ENCODE results near the gene NHEJ1. TPM values are rescaled to one million over a fixed set of nuclear protein-coding genes. Genes with fewer than 3 reads are reported as not detected.
A peak's percentile ranks its signal among the peaks of the same experiment; 100 is the strongest.

NHEJ1 gene
- 18.9 TPM for polyA plus RNA-seq (2013)

DNA sequence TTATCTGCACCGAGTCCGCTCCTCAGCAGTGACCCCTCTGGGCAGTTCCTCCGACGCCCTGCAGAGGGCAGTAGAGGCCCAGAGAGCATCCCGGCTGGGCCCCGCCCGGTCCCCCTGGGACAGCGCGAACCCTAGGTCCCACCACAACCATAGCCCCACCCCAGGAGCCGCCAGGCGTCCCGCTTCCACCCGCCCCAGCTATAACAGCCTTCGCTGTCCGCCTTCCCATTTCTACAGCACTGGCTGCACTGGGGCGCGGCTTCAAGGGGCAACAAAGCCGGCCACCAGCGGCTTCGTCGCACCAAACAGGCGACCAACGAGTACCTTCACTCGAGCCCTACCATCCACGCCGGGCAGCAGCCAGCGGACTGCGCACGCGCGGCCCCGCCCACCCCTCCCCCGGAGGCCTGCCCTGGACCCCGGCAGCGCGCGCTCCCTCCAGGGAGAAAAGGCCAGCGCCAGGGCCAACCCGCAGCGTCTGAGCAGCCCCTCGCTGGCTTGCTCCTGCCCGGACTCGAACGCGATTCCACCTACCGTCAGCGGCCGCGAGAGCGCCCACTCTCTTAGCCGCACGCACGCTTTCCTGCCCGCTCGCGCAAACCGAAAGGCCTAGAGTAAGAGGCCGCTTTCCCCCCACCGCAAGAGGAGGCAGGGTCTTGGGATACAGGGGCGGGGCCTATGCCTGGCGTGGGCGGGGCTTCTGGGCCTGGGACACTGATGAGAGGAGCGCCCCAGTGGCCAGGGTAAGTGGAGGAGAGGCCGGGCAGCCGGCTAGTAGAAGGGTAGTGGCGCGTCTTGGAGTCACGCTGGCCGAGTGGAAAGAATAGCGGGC lies at the start of gene NHEJ1:
TSS of gene NHEJ1 (minus strand) at position 630 of the 832 bp plus-strand sequence. CDS start 2,453 bp downstream, outside the sequence.
- H3K27me3 ChIP-seq (replicated peaks in 2 of 5; ENCODE audit: control insufficient read depth in 4 of 5, insufficient read depth in 5 of 5, low read length in 4 of 5), result no peaks in the 10 kb centered on the region
- peak within 1 kb of the TSS; percentile 52 to 84 (median 78) for H3K4me3 ChIP-seq (ENCODE audit: control insufficient read depth in 1 of 7, extremely low read depth in 1 of 7, insufficient read depth in 4 of 7, low read depth in 2 of 7, low read length in 6 of 7)
- peaks cover 0 to 14% (median 13%) of the 10 kb centered on the region in 4 experiments for H3K4me1 ChIP-seq (ENCODE audit: control extremely low read depth in 1 of 4, control insufficient read depth in 4 of 4, insufficient read depth in 4 of 4, low read length in 3 of 4)
- H3K27ac ChIP-seq (ENCODE audit: insufficient read depth in 1 of 2, low read depth in 1 of 2, low read length in 2 of 2, poor library complexity in 1 of 2, severe bottlenecking in 2 of 2), result peak within 1 kb of the TSS in 1 of 2 experiments; percentile 73
- peak; percentile 90 to 94 (median 94) for DNase-seq
- H3K9me3 ChIP-seq (ENCODE audit: control extremely low read depth in 1 of 5, control insufficient read depth in 4 of 5, insufficient read depth in 2 of 5, low read depth in 1 of 5, low read length in 4 of 5), result no peaks in the 10 kb centered on the region
- H3K36me3 ChIP-seq (ENCODE audit: control insufficient read depth in 4 of 4, insufficient read depth in 4 of 4, low read length in 3 of 4), result peaks cover 0 to 16% (median 10%) of the 10 kb centered on the region in 4 experiments
- WGBS (ENCODE audit: insufficient coverage), result under 1% methylated on average over 56 of the region's 70 CpGs
- ChIA-PET CTCF (interaction anchor here (0.6 to 14.8 kb wide), 20 partner anchors 10 to 573 kb away, joined by 3 to 162 read pairs (median 5); partner anchors contain the start of genes CNPPD1, GLB1L, IHH and SLC23A3), POLR2A (no interaction called here)

- Histone ChIP-seq H3K36me3 (ENCODE audit: control insufficient read depth in 4 of 4, insufficient read depth in 4 of 4, low read length in 3 of 4) (peaks cover 2 to 25% (median 14%) of the 10 kb centered on the region in 4 experiments), H3K9me3 (ENCODE audit: control extremely low read depth in 1 of 5, control insufficient read depth in 4 of 5, insufficient read depth in 2 of 5, low read depth in 1 of 5, low read length in 4 of 5) (no peaks in the 10 kb centered on the region), H3K4me1 (ENCODE audit: control extremely low read depth in 1 of 4, control insufficient read depth in 4 of 4, insufficient read depth in 4 of 4, low read length in 3 of 4) (peaks cover 23 to 52% (median 51%) of the 10 kb centered on the region in 4 experiments), H3K27ac (ENCODE audit: insufficient read depth in 1 of 2, low read depth in 1 of 2, low read length in 2 of 2, poor library complexity in 1 of 2, severe bottlenecking in 2 of 2) (peak overlapping the region; percentile 62 to 69), H3K4me3 (ENCODE audit: control insufficient read depth in 1 of 7, extremely low read depth in 1 of 7, insufficient read depth in 4 of 7, low read depth in 2 of 7, low read length in 6 of 7) (peak overlapping the region in 3 of 7 experiments; percentile 31 to 53 (median 32)), H3K27me3 (replicated peaks in 2 of 5; ENCODE audit: control insufficient read depth in 4 of 5, insufficient read depth in 5 of 5, low read length in 4 of 5) (no peaks in the 10 kb centered on the region)
- 8% methylated on average over 8 of the region's 18 CpGs for WGBS (ENCODE audit: insufficient coverage)
- CTCF ChIA-PET, result interaction anchor here (0.8 to 17.2 kb wide), 7 partner anchors 8 to 51 kb away, joined by 3 to 238 read pairs (median 12); partner anchors contain the start of genes ABCB6, CNPPD1, NHEJ1 and SLC23A3
- DNase-seq, result peak; percentile 28 to 64 (median 43)
- POLR2A ChIA-PET, result interaction anchor here (0.6 kb wide), 1 partner anchor 38 kb away, joined by 3 read pairs; no protein-coding TSS in a partner anchor
These were observed 48.9 kb upstream of the NHEJ1 start for GRCh38 chr2:219209236-219210195.

DNA sequence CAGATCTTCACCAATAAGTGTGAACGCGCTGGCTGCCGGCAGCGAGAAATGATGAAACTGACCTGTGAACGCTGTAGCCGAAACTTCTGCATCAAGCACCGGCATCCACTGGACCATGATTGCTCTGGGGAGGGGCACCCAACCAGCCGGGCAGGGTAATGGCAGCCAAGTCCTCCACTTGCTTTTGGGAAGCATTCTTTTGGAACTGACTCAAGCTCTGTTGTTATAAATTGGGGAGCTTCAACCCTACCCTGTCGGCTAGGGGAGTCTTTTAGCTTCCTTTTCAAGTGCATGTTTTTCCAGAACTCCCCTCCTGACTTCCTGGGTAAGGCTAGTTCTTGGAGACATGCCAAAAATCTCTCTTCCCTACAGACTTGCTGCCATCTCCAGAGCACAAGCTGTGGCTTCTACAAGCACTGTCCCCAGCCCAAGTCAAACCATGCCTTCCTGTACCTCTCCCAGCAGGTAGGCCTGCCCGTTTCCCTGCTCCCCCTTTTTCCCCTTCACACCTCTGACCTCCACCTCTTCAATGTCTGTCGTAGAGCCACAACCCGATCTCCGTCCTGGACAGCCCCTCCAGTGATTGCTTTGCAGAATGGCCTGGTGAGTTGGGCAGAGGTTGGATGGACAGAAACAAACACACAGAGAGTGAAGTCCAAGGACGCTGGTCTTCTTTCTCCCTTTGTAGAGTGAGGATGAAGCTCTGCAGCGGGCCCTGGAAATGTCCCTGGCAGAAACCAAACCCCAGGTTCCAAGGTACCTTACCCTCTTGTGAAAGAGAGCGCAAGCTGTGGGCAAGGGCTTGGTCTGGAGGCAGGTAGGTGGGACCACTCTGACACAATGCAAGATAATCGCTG lies 47.5 kb upstream of the NHEJ1 start:
- peaks cover 23 to 52% (median 51%) of the 10 kb centered on the region in 4 experiments for H3K4me1 ChIP-seq (ENCODE audit: control extremely low read depth in 1 of 4, control insufficient read depth in 4 of 4, insufficient read depth in 4 of 4, low read length in 3 of 4)
- peak overlapping the region in 1 of 2 experiments; percentile 69 for H3K27ac ChIP-seq (ENCODE audit: insufficient read depth in 1 of 2, low read depth in 1 of 2, low read length in 2 of 2, poor library complexity in 1 of 2, severe bottlenecking in 2 of 2)
- POLR2A ChIA-PET, result no interaction called here
- H3K27me3 ChIP-seq (replicated peaks in 2 of 5; ENCODE audit: control insufficient read depth in 4 of 5, insufficient read depth in 5 of 5, low read length in 4 of 5), result no peaks in the 10 kb centered on the region
- H3K9me3 ChIP-seq (ENCODE audit: control extremely low read depth in 1 of 5, control insufficient read depth in 4 of 5, insufficient read depth in 2 of 5, low read depth in 1 of 5, low read length in 4 of 5), result no peaks in the 10 kb centered on the region
- peaks cover 2 to 25% (median 6%) of the 10 kb centered on the region in 4 experiments for H3K36me3 ChIP-seq (ENCODE audit: control insufficient read depth in 4 of 4, insufficient read depth in 4 of 4, low read length in 3 of 4)
- WGBS (ENCODE audit: insufficient coverage), result 81% methylated on average over 11 of the region's 17 CpGs
- peak overlapping the region in 6 of 7 experiments; percentile 33 to 90 (median 76) for H3K4me3 ChIP-seq (ENCODE audit: control insufficient read depth in 1 of 7, extremely low read depth in 1 of 7, insufficient read depth in 4 of 7, low read depth in 2 of 7, low read length in 6 of 7)
- DNase-seq, result no peak
- CTCF ChIA-PET, result interaction anchor here (0.9 to 17.2 kb wide), 11 partner anchors 9 to 87 kb away, joined by 3 to 238 read pairs (median 4); partner anchors contain the start of genes ABCB6, CNPPD1, NHEJ1 and SLC23A3

DNA sequence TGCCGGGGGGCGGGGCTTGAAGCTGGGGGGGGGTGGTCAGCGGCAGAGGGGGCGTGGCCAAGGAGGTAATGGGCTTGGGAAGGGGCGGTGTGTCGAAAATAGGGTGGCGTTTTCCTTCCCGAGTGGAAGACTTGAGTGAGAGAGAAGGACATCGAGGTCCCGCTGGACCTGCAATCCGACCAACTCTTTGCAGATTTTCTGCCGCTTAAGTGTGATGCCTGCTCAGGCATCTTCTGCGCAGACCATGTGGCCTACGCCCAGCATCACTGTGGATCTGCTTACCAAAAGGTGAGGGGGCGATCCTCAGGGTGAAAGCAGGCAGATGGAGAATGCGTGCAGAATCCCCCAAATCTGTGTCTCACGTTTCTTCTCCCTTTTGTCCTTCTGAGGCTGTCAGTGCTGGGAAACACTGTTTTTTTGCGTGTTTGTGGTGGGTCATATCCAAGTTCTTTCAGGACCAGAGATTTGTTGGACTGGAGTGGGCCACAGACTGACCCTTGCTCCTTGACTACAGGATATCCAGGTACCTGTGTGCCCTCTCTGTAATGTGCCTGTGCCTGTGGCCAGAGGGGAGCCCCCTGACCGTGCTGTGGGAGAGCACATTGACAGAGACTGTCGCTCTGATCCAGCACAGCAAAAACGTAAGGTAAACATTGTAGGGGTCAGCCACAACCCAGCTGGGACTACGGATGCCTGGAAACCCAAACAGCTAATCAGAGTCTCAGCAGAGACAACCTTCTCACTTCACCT lies 46.7 kb upstream of the NHEJ1 start:
- H3K36me3 ChIP-seq (ENCODE audit: control insufficient read depth in 4 of 4, insufficient read depth in 4 of 4, low read length in 3 of 4), result peaks cover 0 to 25% (median 4%) of the 10 kb centered on the region in 4 experiments
- peak overlapping the region in 6 of 7 experiments; percentile 61 to 90 (median 76) for H3K4me3 ChIP-seq (ENCODE audit: control insufficient read depth in 1 of 7, extremely low read depth in 1 of 7, insufficient read depth in 4 of 7, low read depth in 2 of 7, low read length in 6 of 7)
- no peaks in the 10 kb centered on the region for H3K27me3 ChIP-seq (replicated peaks in 2 of 5; ENCODE audit: control insufficient read depth in 4 of 5, insufficient read depth in 5 of 5, low read length in 4 of 5)
- DNase-seq, result no peak
- peaks cover 23 to 52% (median 51%) of the 10 kb centered on the region in 4 experiments for H3K4me1 ChIP-seq (ENCODE audit: control extremely low read depth in 1 of 4, control insufficient read depth in 4 of 4, insufficient read depth in 4 of 4, low read length in 3 of 4)
- ChIA-PET POLR2A (interaction anchor here (1.3 to 1.8 kb wide), 2 partner anchors 22 to 36 kb away, joined by 4 to 6 read pairs; partner anchors contain the start of genes ANKZF1 and ATG9A), CTCF (interaction anchor here (0.6 to 17.2 kb wide), 11 partner anchors 11 to 88 kb away, joined by 3 to 238 read pairs (median 4); partner anchors contain the start of genes ABCB6, CNPPD1, NHEJ1 and SLC23A3)
- H3K27ac ChIP-seq (ENCODE audit: insufficient read depth in 1 of 2, low read depth in 1 of 2, low read length in 2 of 2, poor library complexity in 1 of 2, severe bottlenecking in 2 of 2), result peak overlapping the region; percentile 34 to 89
- WGBS (ENCODE audit: insufficient coverage), result 25% methylated on average over 17 of the region's 22 CpGs
- H3K9me3 ChIP-seq (ENCODE audit: control extremely low read depth in 1 of 5, control insufficient read depth in 4 of 5, insufficient read depth in 2 of 5, low read depth in 1 of 5, low read length in 4 of 5), result no peaks in the 10 kb centered on the region

- Histone ChIP-seq H3K4me1 (ENCODE audit: control extremely low read depth in 1 of 4, control insufficient read depth in 4 of 4, insufficient read depth in 4 of 4, low read length in 3 of 4) (peaks cover 23 to 52% (median 51%) of the 10 kb centered on the region in 4 experiments), H3K27me3 (replicated peaks in 2 of 5; ENCODE audit: control insufficient read depth in 4 of 5, insufficient read depth in 5 of 5, low read length in 4 of 5) (no peaks in the 10 kb centered on the region), H3K4me3 (ENCODE audit: control insufficient read depth in 1 of 7, extremely low read depth in 1 of 7, insufficient read depth in 4 of 7, low read depth in 2 of 7, low read length in 6 of 7) (peak within 1 kb of the TSS; percentile 38 to 90 (median 78)), H3K36me3 (ENCODE audit: control insufficient read depth in 4 of 4, insufficient read depth in 4 of 4, low read length in 3 of 4) (peaks cover 0 to 25% (median 4%) of the 10 kb centered on the region in 4 experiments), H3K27ac (ENCODE audit: insufficient read depth in 1 of 2, low read depth in 1 of 2, low read length in 2 of 2, poor library complexity in 1 of 2, severe bottlenecking in 2 of 2) (peak within 1 kb of the TSS; percentile 46 to 89), H3K9me3 (ENCODE audit: control extremely low read depth in 1 of 5, control insufficient read depth in 4 of 5, insufficient read depth in 2 of 5, low read depth in 1 of 5, low read length in 4 of 5) (no peaks in the 10 kb centered on the region)
- POLR2A ChIA-PET, result interaction anchor here (1.3 to 1.8 kb wide), 3 partner anchors 23 to 48 kb away, joined by 4 to 6 read pairs (median 4); partner anchors contain the start of genes ANKZF1 and ATG9A
- DNase-seq, result peak; percentile 94 to 98 (median 97)
- CTCF ChIA-PET, result interaction anchor here (0.6 to 17.2 kb wide), 11 partner anchors 10 to 320 kb away, joined by 3 to 238 read pairs (median 4); partner anchors contain the start of genes CNPPD1, NHEJ1 and SLC23A3
- WGBS (ENCODE audit: insufficient coverage), result under 1% methylated on average over 42 of the region's 76 CpGs
These were observed 45.9 kb upstream of the NHEJ1 start, which contains the start of gene ZFAND2B for GRCh38 chr2:219206328-219207133. TSS of gene ZFAND2B (plus strand) at chr2:219206782. CDS start at chr2:219206988, 206 bp downstream.

Measured in common myeloid progenitor, CD34-positive (primary cell).